ENCODE measurements around the gene MTPN. TPM values are rescaled to one million over a fixed set of nuclear protein-coding genes. Genes with fewer than 3 reads are reported as not detected.

The MTPN gene
- total and polyA plus RNA-seq, 10 of the 15 experiments (the other 5 are each of a cell fraction or from before 2014, with no cell fraction given): 38.7 to 146 (median 85.4) TPM

DNA sequence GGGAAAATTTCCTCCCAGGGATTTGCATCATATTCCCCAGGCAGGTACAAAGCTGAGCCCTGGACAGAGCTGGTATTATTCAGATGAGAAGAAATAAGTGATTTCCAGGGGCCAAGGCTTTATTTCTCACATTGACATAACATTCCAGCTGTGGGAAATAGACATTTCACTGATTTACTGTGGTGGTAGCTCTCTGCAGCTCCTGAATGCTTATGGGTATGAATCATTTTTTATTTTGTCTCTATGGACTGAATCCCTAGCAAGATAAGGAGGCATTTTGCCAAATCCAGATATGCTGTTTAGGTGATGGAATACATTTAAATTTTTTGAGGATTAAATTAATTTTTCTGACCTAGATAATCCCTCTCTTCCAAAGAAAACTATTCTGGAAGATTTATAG, 97.9 kb downstream of the MTPN start:
- TF ChIP-seq, protein P1, sequence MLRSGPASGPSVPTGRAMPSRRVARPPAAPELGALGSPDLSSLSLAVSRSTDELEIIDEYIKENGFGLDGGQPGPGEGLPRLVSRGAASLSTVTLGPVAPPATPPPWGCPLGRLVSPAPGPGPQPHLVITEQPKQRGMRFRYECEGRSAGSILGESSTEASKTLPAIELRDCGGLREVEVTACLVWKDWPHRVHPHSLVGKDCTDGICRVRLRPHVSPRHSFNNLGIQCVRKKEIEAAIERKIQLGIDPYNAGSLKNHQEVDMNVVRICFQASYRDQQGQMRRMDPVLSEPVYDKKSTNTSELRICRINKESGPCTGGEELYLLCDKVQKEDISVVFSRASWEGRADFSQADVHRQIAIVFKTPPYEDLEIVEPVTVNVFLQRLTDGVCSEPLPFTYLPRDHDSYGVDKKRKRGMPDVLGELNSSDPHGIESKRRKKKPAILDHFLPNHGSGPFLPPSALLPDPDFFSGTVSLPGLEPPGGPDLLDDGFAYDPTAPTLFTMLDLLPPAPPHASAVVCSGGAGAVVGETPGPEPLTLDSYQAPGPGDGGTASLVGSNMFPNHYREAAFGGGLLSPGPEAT (IDR thresholded peaks at IDR 0.05; ENCODE audit: low read depth): no peak
- TF ChIP-seq, protein P2, sequence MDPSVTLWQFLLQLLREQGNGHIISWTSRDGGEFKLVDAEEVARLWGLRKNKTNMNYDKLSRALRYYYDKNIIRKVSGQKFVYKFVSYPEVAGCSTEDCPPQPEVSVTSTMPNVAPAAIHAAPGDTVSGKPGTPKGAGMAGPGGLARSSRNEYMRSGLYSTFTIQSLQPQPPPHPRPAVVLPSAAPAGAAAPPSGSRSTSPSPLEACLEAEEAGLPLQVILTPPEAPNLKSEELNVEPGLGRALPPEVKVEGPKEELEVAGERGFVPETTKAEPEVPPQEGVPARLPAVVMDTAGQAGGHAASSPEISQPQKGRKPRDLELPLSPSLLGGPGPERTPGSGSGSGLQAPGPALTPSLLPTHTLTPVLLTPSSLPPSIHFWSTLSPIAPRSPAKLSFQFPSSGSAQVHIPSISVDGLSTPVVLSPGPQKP (IDR thresholded peaks at IDR 0.05; ENCODE audit: low read depth, low read length): no peak
- TF ChIP-seq CREM (IDR thresholded peaks at IDR 0.05; ENCODE audit: low read depth) (no peak), KLF5 (IDR thresholded peaks at IDR 0.05; ENCODE audit: partially characterized antibody) (no peak), NFYB (IDR thresholded peaks at IDR 0.05; ENCODE audit: insufficient read depth, low read depth, low read length) (no peak), SPI1 (IDR thresholded peaks at IDR 0.05; ENCODE audit: borderline replicate concordance, insufficient read depth, low read depth, low read length) (no peak)
- Histone ChIP-seq H3K27ac (ENCODE audit: control insufficient read depth, insufficient read depth) (no peak overlapping the region), H3K79me2 (ENCODE audit: control insufficient read depth, insufficient read depth, low read length) (no peaks in the 10 kb centered on the region), H2AFZ (ENCODE audit: control insufficient read depth, low read depth, low read length) (no peak overlapping the region), H3K36me3 (ENCODE audit: control insufficient read depth in 2 of 2, insufficient read depth in 2 of 2, low read length in 1 of 2) (no peaks in the 10 kb centered on the region), H4K20me1 (ENCODE audit: control insufficient read depth, insufficient read depth) (no peaks in the 10 kb centered on the region), H3K9ac (ENCODE audit: control insufficient read depth, insufficient read depth, low read length) (no peak overlapping the region), H3K27me3 (replicated peaks in 1 of 2; ENCODE audit: control insufficient read depth in 2 of 2, insufficient read depth in 2 of 2, low read length in 1 of 2) (peaks cover 0 to 3% of the 10 kb centered on the region in 2 experiments; a peak in 1 of 4 replicates), H3K4me2 (ENCODE audit: control insufficient read depth, insufficient read depth) (no peak overlapping the region), H3K4me3 (no peak overlapping the region), H3K9me3 (replicated peaks; ENCODE audit: control insufficient read depth, insufficient read depth, low read length) (no peaks in the 10 kb centered on the region; the same call in 1 of the 3 replicates), H3K4me1 (ENCODE audit: control insufficient read depth, insufficient read depth, low read length) (no peaks in the 10 kb centered on the region)
- ChIA-PET RAD21 (ENCODE audit: unreplicated experiment) (no interaction called here), POLR2A (no interaction called here), CTCF (interaction anchor here (0.7 to 1.2 kb wide), 2 partner anchors 30 to 102 kb away, joined by 3 read pairs; no protein-coding TSS in a partner anchor), SMC1A (ENCODE audit: uncharacterized antibody, unreplicated experiment) (interaction anchor here (1.0 kb wide), 1 partner anchor 14 kb away, joined by 3 read pairs; no protein-coding TSS in a partner anchor)
- ATAC-seq (no peak), FAIRE-seq (no peak), DNase-seq (ENCODE audit: low read depth, low spot score) (no peak)
- in situ Hi-C loops (cut with MboI) (no loop called here), intact Hi-C loops (cut with micrococcal nuclease; ENCODE audit: unreplicated experiment) (no loop called here)
- no TSS peak for BruUV-seq (replicated peaks)

Data from GM12878 (cell line).